Stimulated activated CD4-positive, alpha-beta T cell treated with anti-CD3 and anti-CD28 coated beads, TNF-alpha, amount 100 ng/mL, for 1 hour (primary cell): ENCODE data around the gene EYA2.
"Not testable (repeated sequence)": the region's sequence is repeated elsewhere in the genome, so short reads cannot be mapped to it uniquely, and the experiment has no call there.

Experiments
- DNase-seq, 3 donors: peaks; one replicate each; pipeline ENCODE4 v3.0.0-alpha.2; 2020; ENCODE audit warnings: low read depth in 3 of 3, low spot score in 1 of 3

Gene EYA2

DNA sequence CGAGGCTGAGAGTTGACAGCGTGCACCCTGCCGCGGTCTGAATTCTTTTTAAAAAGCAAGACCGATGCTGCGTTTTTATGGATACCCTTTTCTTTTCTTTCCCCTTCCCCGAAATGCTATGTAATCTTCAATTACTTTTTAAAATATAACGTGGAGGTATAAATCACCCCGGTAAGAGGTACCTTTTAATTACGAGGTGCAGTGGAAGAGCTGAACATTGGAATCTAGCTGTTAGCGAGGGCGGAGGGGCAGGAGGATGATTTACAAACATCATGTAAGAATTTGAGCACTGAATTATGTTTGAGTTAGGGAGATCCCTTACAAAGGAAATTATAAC, 1.2 kb downstream of the EYA2 start:
- no peak for DNase-seq

DNA sequence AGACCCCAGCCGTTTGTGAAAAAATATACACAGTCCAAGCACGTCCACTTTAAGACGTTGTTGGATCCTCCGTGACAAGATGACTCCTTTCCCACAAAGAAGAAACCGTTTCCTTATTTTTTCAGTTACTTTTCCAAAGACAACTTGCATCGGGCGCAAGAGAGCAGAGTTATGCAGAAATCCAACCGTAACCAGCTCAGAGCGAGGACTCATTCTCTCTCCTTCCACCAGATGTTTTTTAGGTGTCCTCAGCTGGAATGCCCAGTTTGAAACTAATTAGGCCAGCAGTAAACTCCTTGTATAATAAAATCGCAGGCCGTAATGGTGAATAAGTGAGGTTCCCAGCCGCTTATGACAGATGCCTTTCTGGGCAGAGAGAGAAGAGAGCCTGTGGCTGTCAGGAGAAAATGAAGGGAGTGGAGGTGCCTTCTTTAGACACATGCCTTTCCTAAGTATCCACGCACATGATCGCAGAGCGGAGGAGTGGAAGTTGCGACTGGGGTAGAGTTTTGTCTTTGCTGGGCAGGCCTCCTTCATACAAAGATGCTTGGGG, 2.8 kb downstream of the EYA2 start:
- no peak for DNase-seq

DNA sequence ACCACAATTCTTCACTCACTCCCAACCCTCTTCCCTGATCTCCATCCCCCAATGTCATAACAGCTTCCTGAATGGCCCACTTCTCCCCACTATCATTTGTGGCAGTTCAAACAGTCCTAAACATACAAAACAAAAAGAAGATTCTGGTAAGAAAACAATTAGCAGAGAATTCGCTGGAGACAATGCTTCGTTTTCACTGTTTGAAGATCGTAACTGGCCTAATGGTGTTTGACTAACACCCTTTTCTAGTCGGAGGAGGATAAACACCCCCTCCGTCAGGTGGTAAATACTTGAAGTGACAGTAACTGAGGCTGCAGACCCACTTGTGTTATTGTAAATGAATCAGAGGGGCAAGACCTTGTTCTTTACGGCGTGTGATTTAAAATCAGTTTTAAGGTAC, 3.8 kb downstream of the EYA2 start:
- no peak for DNase-seq

DNA sequence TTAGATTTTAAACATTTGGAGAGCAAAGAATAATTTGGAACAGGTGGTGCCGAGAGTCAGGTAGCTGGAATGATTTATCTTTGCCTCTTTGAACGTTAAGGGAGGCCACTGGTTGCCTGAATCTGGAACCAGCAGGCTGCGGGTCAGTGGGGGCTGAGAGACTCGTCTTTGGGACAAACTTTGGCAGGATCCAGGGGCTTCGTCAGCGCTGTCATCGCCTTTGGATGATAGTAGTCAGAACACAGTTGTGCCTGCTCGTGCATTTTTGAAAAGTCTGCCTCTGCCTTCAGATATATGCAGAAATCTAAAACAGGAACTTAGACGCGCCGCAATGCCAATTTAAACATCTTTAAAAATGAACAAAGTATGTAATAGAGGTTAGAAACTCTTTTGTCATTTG, 5.0 kb downstream of the EYA2 start:
- DNase-seq, result no peak

DNA sequence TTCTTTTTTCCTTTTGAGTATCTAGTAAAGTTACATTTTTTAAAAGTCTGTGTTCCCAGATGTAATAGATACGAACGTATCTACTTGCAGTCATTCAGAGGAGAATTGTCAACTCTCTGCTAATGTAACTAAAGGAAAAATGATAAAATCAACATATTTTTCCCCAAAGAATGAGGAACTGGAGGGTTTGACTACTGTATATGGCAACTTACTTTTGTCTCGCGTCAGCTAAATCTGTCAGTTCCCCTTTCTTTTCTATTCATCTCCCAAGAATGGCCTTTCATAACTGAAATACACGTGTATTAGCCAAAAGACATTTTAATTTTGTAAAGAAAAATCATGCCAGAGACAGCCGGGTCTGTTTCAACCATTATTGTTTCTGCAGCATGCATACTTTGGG, 5.4 kb downstream of the EYA2 start:
- no peak for DNase-seq

DNA sequence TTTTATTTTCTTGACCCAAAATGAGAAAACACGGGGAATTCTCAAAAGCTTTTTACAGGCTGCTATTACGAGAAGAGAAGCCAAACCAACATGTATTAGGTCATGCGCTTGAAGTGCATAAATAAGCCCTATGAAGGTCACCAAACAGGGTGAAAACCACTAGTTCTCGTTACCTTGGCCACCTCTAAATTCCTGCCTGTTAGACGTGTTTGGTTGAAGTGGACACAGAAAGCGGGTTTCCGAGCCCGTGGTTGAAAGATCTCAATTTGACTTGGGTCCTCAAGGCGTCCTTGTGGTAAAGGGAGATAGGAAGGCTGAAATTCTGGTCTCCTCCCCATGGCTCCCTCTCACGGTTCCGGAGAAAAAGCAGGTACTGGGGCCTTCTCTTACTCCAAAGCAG, 6.2 kb downstream of the EYA2 start:
- no peak for DNase-seq

DNA sequence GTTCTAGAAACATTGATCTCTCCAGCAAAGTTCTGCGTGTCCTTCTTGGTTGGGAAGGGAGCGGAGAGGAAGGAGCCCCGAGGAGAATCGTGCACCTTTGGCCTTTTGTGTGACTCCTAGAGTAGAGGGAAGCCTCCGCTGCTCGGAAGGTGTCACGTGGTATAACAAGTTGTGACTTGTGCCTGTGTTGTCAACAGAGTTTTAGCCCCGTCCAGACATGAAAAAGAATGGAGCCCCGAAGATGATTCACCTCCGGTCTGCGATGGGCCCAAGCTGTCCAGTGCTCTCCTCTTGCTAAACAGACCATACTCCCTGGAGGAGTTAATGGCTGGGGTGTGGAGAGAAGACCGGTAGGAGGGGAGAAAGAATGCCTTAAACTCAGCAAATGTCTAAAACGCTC, 7.0 kb downstream of the EYA2 start:
- no peak for DNase-seq

DNA sequence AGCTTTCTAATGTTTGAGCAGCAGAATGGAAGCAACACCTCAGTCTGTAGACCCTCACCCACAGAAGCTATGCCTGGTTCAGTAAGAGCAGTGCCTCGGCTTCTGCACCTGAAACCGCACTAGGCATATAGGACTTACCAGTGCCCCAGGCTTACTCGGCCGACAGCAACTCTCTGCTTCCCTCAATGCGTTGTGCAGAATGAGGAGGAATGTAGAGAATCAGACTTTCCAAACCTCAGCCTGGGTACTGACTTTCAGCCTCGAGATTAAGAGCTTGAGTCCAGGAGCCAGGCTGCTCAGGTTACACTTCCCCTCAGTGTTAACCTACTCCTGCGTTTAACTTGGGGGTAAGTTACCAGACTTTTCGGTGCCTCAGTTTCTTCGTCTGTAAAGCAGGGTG, 8.6 kb downstream of the EYA2 start:
- DNase-seq, result no peak

DNA sequence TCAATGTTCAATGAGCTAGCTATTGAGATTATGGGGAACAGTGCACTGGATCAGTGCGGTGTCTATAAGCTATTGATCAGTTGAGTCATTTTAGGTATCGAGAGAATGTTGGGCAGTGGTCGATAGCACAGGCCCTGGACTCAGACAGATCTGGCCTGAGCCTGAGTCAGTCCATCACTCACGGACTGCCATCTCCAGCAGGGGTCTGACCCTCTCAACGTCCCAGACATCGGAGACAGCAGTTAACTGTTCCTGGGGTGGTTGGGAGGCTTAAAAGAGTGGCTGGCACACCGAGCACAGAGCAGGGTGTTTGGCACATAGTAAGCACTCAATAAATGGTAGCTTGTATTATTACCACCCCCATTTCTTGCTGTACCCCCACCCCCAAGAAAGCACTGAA, 9.3 kb downstream of the EYA2 start:
- DNase-seq, result no peak

DNA sequence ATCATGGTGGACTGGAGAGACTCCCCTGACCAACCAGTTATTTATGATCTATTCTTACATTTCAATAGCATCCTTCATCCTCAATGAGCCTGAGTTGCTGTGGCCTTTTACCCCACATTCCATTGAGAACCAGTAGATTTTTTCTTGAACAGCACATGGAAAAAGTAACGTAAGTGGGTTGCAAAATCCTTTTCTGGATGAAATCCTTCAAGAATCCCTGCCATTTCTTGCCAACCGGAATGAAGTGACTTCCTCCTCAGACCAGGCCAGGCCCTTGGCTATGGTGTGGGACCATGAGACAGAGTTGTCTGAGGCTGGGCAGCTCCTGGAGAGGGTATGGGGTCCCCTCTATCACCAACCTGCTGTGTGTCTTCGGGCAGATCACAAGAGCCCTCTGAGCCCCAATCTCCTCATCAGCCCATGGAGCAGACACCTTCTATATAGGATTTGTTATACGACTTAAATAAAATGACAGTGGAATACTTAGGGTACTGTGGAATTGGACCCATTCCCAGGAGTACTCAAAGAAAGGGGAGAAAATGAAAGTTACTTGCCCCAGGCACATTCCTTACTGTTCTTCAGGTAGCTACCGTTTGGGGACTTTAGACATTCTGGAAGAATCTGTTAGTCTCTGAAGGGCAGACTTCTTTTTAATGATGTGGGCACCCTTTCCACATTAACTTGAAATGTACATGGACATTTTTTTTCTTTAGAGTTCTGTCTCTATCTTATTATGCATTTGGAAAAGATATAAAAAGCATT, 10.9 kb downstream of the EYA2 start:
- DNase-seq, result no peak

DNA sequence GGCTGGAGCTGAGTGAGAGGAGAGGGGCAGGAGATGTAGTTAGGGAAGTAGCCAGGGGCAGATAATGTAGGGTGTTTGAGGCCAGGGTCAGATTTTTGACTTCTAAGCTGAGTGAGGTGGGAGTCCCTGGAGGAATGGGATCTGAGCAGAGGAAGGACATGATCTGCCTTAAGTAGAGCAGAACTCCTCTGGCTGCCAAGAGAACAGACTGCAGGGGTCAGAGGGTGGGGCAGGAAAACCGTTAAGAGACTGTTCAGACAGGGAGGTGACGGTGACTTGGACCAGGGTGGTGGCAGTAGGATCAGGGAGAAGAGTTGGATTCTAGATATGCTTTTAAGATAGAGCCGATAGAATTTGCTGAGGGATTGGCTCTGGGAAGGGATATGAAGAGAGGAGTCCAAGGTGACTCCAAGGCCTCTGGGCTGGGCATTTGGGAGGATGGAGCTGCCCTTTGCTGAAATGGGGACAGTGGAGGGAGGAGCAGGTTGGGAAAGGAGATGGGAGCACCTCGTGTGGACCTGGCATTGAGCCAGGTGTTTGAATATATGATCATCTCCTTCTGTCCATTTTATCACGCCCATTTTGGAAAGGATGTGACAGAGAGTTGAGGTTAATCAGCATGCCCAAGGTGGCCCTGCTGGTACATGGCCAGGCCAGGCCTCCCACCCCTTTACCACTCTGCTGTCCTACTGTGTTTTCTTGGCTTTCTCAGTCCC, 18.8 kb downstream of the EYA2 start:
- no peak for DNase-seq

DNA sequence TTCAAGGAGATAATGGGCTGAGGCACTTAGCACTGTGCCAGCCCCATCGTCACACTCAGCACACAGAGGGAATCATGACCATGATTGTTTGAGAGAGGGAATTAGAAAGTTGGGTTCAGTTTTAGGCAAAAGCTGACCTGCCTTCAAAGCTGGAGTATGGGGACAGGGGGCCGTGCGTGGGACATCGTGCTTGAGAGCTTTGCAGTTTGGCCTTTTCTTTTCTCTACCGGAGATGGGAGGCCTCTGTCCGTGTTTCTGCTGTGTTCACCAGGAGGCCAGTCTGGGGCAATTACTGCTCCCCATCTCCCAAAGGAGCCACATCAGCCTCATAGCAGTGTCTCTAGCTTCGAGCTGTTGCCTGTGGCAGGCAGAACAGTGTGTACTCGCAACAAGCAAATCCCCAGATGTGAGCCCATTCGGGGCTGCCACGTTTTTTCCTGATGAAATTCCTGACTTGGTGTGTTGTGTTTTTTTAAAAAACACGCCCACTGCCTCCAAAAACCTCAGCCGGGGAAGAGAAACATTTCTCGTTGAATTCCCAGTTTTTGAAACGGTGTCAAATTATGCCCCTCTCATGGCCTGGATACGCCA, 20.2 kb downstream of the EYA2 start:
- DNase-seq, result no peak

DNA sequence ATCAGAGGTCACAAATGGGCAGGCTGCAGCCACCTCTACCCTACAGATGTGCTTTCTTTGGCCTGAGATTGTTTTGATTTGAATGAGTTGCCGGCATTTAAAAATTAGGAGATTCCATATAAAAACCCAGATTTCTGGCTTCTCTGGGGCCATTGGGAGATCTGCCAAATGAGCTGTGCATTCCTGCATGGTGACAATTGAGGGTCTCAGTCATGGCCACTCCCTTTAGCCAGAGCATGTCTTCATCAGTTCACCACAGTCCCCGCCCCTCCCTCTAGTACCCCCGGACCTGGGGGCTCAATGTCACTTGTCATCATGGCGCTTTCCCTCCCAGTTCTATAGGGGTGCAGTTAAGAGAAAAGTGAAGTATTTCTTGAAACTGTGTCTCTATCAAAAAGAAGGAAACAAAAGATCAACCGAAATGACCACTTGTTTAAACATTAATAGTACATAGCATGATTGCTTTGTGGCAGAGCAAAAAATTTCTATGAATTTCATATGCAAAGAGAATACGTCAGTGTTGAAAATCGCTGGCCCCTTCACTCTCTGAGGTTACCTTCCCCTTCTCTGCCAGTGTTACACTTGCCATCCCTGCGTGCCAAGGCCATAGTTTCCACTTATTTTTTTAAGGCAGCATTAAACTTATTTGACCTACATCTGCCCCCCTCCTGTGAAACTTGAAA, 21.1 kb downstream of the EYA2 start:
- DNase-seq, result no peak

DNA sequence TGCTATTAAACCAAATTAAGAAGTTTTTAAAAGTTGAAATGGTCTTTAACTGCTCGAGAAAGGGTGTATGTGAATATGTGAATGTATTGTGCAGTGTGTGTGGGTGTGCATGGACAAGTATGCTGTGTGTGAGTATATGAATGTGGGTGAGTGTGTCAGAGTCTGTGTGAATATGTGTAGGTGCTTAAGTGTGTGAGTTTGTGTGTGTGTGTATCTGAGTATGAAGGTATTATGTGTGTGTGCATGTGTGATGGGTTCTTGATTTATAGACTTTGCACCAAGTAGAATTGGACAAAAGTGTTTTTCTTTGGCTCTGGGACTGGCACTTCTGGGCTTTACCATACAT, 21.6 kb downstream of the EYA2 start:
- DNase-seq, result no peak

DNA sequence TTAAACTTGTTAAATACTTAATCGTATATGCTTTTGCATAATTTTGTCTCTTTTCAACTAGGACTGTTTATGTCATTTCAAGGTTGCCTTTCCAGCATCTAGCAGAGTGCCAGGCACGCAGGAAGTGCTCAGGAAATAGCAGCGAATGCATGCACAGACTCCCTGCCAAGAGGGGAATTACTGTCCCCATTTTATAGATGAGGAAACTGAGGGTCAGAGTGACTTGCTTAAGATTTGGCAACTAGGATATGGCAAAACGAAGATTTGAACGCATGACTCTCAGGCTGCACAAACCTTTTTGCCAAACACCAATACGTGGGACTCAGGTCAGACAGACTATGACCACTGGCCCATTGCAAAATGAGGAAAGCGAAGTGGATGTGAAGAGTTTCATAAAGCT, 22.5 kb downstream of the EYA2 start:
- no peak for DNase-seq

DNA sequence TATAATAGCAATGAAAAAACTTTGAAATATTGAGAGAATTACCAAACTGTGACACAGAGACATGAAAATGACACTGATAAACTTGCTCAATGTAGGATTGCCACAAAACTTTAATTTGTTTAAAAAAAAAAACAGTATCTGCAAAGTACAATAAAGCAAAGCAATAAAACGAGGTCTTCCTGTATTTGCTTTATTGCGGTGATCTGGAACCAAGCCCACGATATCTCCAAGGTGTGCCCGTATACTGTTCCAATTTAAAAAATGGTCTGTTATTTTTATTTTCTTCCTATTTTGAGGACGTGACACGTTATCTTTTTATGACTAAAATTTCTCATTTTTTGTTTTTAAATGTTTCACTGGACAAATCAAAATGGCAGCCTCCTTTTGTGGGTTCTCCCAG, 25.5 kb downstream of the EYA2 start:
- DNase-seq, result no peak

DNA sequence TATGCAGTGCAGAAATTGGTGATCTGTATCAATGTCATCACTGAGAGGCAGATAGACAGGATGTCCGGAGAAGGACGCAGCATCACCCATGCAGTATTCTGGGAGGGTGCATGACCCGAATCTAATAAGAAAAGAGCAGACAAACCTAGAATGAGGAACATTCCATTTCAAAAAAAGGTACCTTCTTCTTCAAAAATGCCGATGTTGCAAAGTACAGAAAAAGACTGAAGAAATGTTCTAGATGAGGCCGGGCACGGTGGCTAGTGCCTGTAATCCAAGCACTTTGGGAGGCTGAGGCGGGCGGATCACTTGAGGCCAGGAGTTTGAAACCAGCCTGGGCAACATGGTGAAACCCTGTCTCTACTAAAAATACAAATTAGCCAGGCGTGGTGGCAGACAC, 28.2 kb downstream of the EYA2 start:
- DNase-seq, result not testable (repeated sequence)

DNA sequence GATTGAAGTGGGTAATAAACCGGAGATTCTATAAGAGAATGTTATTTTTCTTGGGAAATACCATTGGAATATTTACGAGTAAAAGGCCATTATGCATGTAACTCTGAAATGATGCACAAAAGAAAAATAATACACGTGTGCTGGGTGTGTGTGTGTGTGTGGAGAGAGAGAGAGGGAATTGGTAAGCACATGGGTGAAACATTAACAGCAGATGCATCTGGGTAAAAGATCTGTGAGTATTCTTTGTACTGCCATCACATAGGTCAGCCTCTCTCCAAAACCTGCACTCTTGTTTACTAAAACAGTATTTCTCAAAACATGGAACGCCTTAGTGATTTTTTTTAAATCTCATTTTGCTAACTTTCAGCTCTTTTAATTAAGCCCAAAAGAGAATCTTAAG, 28.9 kb downstream of the EYA2 start:
- no peak for DNase-seq

DNA sequence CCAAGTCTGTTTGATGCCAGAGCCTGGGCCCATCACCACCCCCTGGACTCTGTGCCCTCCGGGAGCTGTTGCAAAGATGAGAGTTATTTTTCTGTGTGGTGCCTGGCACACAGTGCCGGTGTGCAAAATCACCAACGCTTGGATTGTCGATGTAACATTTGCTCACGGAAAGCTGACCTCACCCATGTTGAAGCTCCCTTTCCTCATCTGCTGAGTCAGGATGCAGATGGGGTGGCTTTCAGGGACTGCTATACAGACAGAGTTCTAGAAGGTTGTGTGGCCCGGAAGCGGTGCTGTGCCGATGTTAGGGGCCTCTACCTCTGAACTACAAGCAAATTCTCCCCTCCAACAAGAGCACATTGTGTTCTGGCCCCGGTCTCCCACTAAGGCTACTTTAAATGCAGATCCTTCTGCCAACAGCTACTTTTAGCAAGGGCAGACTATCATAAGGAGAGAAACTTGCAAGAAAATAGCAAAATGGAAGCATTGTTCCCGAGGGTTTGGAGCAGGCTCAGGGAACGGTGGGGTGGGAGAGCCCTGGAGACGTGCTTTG, 34.0 kb downstream of the EYA2 start:
- no peak for DNase-seq

DNA sequence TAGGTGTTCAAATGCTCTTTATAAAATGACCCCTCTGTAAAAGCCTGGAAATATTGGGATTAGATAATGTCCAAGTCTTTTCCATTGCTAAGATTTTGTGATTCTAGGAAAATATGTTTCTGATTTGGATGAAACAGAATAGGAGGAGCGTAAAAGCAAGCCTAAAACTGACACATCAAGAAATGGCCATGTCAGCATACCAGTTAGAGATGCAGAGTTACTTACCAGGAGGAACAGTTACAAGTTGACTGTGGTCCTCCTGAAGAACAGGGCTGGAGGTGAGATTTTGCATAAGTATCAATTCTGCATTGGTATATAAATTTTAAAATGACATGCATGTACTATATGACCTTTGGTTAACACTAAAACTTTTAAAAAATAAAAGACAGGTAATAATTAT, 35.3 kb downstream of the EYA2 start:
- no peak for DNase-seq

DNA sequence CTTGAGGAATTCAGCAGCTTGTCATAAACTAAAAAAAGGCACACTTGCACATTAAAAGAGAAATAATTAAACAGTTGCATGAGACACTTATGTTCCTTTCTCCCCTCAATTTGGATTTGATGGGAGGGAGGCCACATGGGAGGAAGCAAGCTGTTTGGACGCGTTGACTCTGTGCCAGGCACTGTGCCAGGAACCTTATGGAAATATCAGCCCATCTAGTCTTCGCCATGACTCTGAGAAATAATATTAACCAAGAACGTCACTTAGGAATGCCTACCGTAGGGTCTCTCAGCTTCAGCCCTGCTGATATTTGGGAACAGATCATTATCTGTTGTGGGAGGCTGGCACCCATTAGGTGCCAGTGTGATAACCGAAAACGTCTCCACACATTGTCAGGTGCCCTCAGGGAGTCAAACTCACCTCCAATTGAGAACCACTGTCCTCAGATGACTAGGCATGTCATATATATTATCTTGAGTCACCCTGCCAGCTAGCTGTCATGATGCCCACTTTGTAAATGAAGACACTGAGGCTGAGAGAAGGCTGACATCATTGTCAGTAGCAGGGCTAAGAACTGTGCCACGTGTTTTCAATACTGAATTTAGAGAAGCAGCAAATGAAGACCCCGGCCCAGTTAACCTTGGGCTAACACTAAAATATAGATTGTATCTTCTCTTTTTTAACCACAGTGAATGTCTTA, 36.1 kb downstream of the EYA2 start:
- no peak for DNase-seq
